BLaER1 treated with 17β-estradiol and CSF1 and Interleukin-3, amounts not matched to agents 10 nM and 100 nM (cell line): ENCODE results near the gene SYNE3.

Source experiments
- H3K27ac ChIP-seq, 11 experiments: shearing (Covaris generic); formaldehyde crosslinking; 2 replicates each; pipeline ENCODE4 v1.8.1; 2022
- H3K27me3 ChIP-seq, 11 experiments: shearing (Covaris generic); formaldehyde crosslinking; 2 replicates each; pipeline ENCODE4 v1.8.1; 2022
- H3K36me3 ChIP-seq, 11 experiments: shearing (Covaris generic); formaldehyde crosslinking; 2 replicates each; pipeline ENCODE4 v1.8.1; 2022
- H3K4me1 ChIP-seq, 10 experiments: shearing (Covaris generic); formaldehyde crosslinking; 2 replicates each; pipeline ENCODE4 v1.8.1; 2022
- H3K4me2 ChIP-seq, 11 experiments: shearing (Covaris generic); formaldehyde crosslinking; 2 replicates each; pipeline ENCODE4 v1.8.1; 2022
- H3K4me3 ChIP-seq, 10 experiments: shearing (Covaris generic); formaldehyde crosslinking; 2 replicates each; pipeline ENCODE4 v1.8.1; 2022
- H3K9ac ChIP-seq, 11 experiments: shearing (Covaris generic); formaldehyde crosslinking; 2 replicates each; pipeline ENCODE4 v1.8.1; 2022
- H3K9me3 ChIP-seq, 11 experiments: shearing (Covaris generic); formaldehyde crosslinking; replicated peaks in 1 of 11; 2 replicates each; pipeline ENCODE4 v1.8.1; 2022
- H4K20me1 ChIP-seq, 11 experiments: shearing (Covaris generic); formaldehyde crosslinking; 2 replicates each; pipeline ENCODE4 v1.8.1; 2022
- Cebpa-rat ChIP-seq, 11 experiments: shearing (Covaris generic); IDR thresholded peaks; 2 replicates each; pipeline ENCODE4 v1.8.1; 2022

The SYNE3 gene

GRCh38 chr14:95485222-95485819 lies 31.1 kb downstream of the SYNE3 start:
- no peaks in the 10 kb centered on the region for H3K27me3 ChIP-seq
- H3K4me3 ChIP-seq, result peak overlapping the region in 1 of 10 experiments; percentile 18; a peak in 2 of 20 replicates
- TF ChIP-seq Cebpa-rat (IDR thresholded peaks at IDR 0.05), result no peak
- no peaks in the 10 kb centered on the region for H3K9me3 ChIP-seq
- peak overlapping the region; percentile 70 to 94 (median 88) for H3K4me2 ChIP-seq
- peaks cover 27 to 97% (median 87%) of the 10 kb centered on the region in 11 experiments; a peak in 21 of 22 replicates for H4K20me1 ChIP-seq
- peaks cover 0 to 67% (median 22%) of the 10 kb centered on the region in 11 experiments; a peak in 18 of 22 replicates for H3K36me3 ChIP-seq
- peaks cover 97 to 100% (median 99%) of the 10 kb centered on the region in 10 experiments for H3K4me1 ChIP-seq
- H3K9ac ChIP-seq, result peak overlapping the region in 8 of 11 experiments; percentile 33 to 71 (median 56); a peak in 12 of 22 replicates
- peak overlapping the region in 8 of 11 experiments; percentile 1 to 99 (median 80); a peak in 14 of 22 replicates for H3K27ac ChIP-seq

- no peaks in the 10 kb centered on the region for H3K27me3 ChIP-seq
- peak overlapping the region; percentile 70 to 94 (median 88) for H3K4me2 ChIP-seq
- H3K4me1 ChIP-seq, result peaks cover 97 to 100% (median 99%) of the 10 kb centered on the region in 10 experiments
- peak overlapping the region in 7 of 11 experiments; percentile 47 to 99 (median 94); a peak in 13 of 22 replicates for H3K27ac ChIP-seq
- no peak for TF ChIP-seq Cebpa-rat (IDR thresholded peaks at IDR 0.05)
- H3K9me3 ChIP-seq, result no peaks in the 10 kb centered on the region
- no peak overlapping the region for H3K4me3 ChIP-seq
- peaks cover 27 to 97% (median 83%) of the 10 kb centered on the region in 11 experiments; a peak in 21 of 22 replicates for H4K20me1 ChIP-seq
- H3K9ac ChIP-seq, result peak overlapping the region in 5 of 11 experiments; percentile 41 to 71 (median 65); a peak in 6 of 22 replicates
- H3K36me3 ChIP-seq, result peaks cover 5 to 69% (median 31%) of the 10 kb centered on the region in 11 experiments; a peak in 18 of 22 replicates
Measured at GRCh38 chr14:95484296-95484695, 32.2 kb downstream of the SYNE3 start.

GRCh38 chr14:95483309-95484165 lies 32.9 kb downstream of the SYNE3 start:
- no peak for TF ChIP-seq Cebpa-rat (IDR thresholded peaks at IDR 0.05)
- Histone ChIP-seq H3K4me1 (peaks cover 90 to 100% (median 99%) of the 10 kb centered on the region in 10 experiments), H3K4me3 (no peak overlapping the region), H3K36me3 (peaks cover 8 to 76% (median 39%) of the 10 kb centered on the region in 11 experiments; a peak in 19 of 22 replicates), H3K9ac (peak overlapping the region in 4 of 11 experiments; percentile 56 to 71 (median 67); a peak in 8 of 22 replicates), H3K4me2 (peak overlapping the region; percentile 70 to 94 (median 88)), H3K27me3 (no peaks in the 10 kb centered on the region), H3K9me3 (no peaks in the 10 kb centered on the region), H4K20me1 (peaks cover 27 to 97% (median 82%) of the 10 kb centered on the region in 11 experiments; a peak in 21 of 22 replicates), H3K27ac (peak overlapping the region in 7 of 11 experiments; percentile 47 to 99 (median 94); a peak in 14 of 22 replicates)

- Histone ChIP-seq H3K4me2 (peak overlapping the region; percentile 70 to 94 (median 88)), H4K20me1 (peaks cover 27 to 100% (median 84%) of the 10 kb centered on the region in 11 experiments; a peak in 21 of 22 replicates), H3K27ac (peak overlapping the region in 8 of 11 experiments; percentile 35 to 99 (median 80); a peak in 16 of 22 replicates), H3K4me3 (no peak overlapping the region), H3K27me3 (no peaks in the 10 kb centered on the region), H3K4me1 (peaks cover 84 to 100% (median 100%) of the 10 kb centered on the region in 10 experiments), H3K36me3 (peaks cover 14 to 80% (median 44%) of the 10 kb centered on the region in 11 experiments; a peak in 19 of 22 replicates), H3K9ac (peak overlapping the region in 5 of 11 experiments; percentile 5 to 73 (median 68); a peak in 7 of 22 replicates), H3K9me3 (no peaks in the 10 kb centered on the region)
- TF ChIP-seq Cebpa-rat (IDR thresholded peaks at IDR 0.05), result no peak
Measured at GRCh38 chr14:95482627-95483308, 33.7 kb downstream of the SYNE3 start.

GRCh38 chr14:95481391-95482022 lies 34.9 kb downstream of the SYNE3 start:
- Histone ChIP-seq H3K4me2 (peak overlapping the region; percentile 70 to 94 (median 88)), H3K4me1 (peaks cover 71 to 97% (median 95%) of the 10 kb centered on the region in 10 experiments), H3K4me3 (no peak overlapping the region), H3K27me3 (no peaks in the 10 kb centered on the region), H3K27ac (peak overlapping the region in 9 of 11 experiments; percentile 41 to 99 (median 66); a peak in 18 of 22 replicates), H3K36me3 (peaks cover 18 to 93% (median 56%) of the 10 kb centered on the region in 11 experiments), H3K9me3 (peaks cover 0 to 5% (median 0%) of the 10 kb centered on the region in 11 experiments; a peak in 2 of 22 replicates), H3K9ac (peak overlapping the region in 10 of 11 experiments; percentile 8 to 73 (median 44); a peak in 14 of 22 replicates), H4K20me1 (peaks cover 27 to 92% (median 73%) of the 10 kb centered on the region in 11 experiments; a peak in 21 of 22 replicates)
- no peak for TF ChIP-seq Cebpa-rat (IDR thresholded peaks at IDR 0.05)

- TF ChIP-seq Cebpa-rat (IDR thresholded peaks at IDR 0.05), result no peak
- Histone ChIP-seq H3K9me3 (peaks cover 0 to 5% (median 0%) of the 10 kb centered on the region in 11 experiments; a peak in 2 of 22 replicates), H3K9ac (peak overlapping the region in 9 of 11 experiments; percentile 8 to 73 (median 49); a peak in 12 of 22 replicates), H3K27me3 (no peaks in the 10 kb centered on the region), H3K27ac (peak overlapping the region in 9 of 11 experiments; percentile 41 to 99 (median 66); a peak in 16 of 22 replicates), H3K4me2 (peak overlapping the region; percentile 70 to 94 (median 88); a peak in 21 of 22 replicates), H3K4me1 (peaks cover 69 to 97% (median 95%) of the 10 kb centered on the region in 10 experiments), H3K4me3 (no peak overlapping the region), H4K20me1 (peaks cover 27 to 92% (median 66%) of the 10 kb centered on the region in 11 experiments; a peak in 21 of 22 replicates), H3K36me3 (peaks cover 18 to 99% (median 63%) of the 10 kb centered on the region in 11 experiments)
Measured at GRCh38 chr14:95480887-95481226, 35.6 kb downstream of the SYNE3 start.

GRCh38 chr14:95480109-95480886 lies 36.2 kb downstream of the SYNE3 start:
- peak overlapping the region in 9 of 11 experiments; percentile 41 to 99 (median 66); a peak in 16 of 22 replicates for H3K27ac ChIP-seq
- peak overlapping the region; percentile 70 to 94 (median 88) for H3K4me2 ChIP-seq
- peaks cover 69 to 97% (median 95%) of the 10 kb centered on the region in 10 experiments for H3K4me1 ChIP-seq
- no peak for TF ChIP-seq Cebpa-rat (IDR thresholded peaks at IDR 0.05)
- peaks cover 0 to 5% (median 0%) of the 10 kb centered on the region in 11 experiments; a peak in 2 of 22 replicates for H3K9me3 ChIP-seq
- H3K4me3 ChIP-seq, result no peak overlapping the region
- H3K9ac ChIP-seq, result peak overlapping the region in 8 of 11 experiments; percentile 8 to 73 (median 52); a peak in 9 of 22 replicates
- H3K36me3 ChIP-seq, result peaks cover 24 to 100% (median 68%) of the 10 kb centered on the region in 11 experiments
- H3K27me3 ChIP-seq, result no peaks in the 10 kb centered on the region
- H4K20me1 ChIP-seq, result peaks cover 21 to 92% (median 61%) of the 10 kb centered on the region in 11 experiments; a peak in 21 of 22 replicates
